Mononuclear cell (primary cell): Measurements from ENCODE around the gene RTKN2. TPM values are rescaled to one million over a fixed set of nuclear protein-coding genes. Genes with fewer than 3 reads are reported as not detected.
"Not testable (repeated sequence)": the region's sequence is repeated elsewhere in the genome, so short reads cannot be mapped to it uniquely, and the experiment has no call there.

Experiments
- H3K27me3 ChIP-seq: 2 replicates; pipeline ENCODE4 v1.6.0; 2011; ENCODE audit warnings: low read length, control low read depth; ENCODE audit not compliant: insufficient read depth
- H3K4me1 ChIP-seq: 2 replicates; pipeline ENCODE4 v1.5.1; 2011; ENCODE audit warnings: mild to moderate bottlenecking, low read length, control low read depth; ENCODE audit not compliant: insufficient read depth
- H3K4me3 ChIP-seq: 2 replicates; pipeline ENCODE4 v1.5.1; 2011; ENCODE audit warnings: mild to moderate bottlenecking, low read length, moderate library complexity
- H3K9me3 ChIP-seq: 2 replicates; pipeline ENCODE4 v1.5.1; 2011; ENCODE audit warnings: low read depth, mild to moderate bottlenecking, control low read depth, low read length
- total RNA-seq: library from RNA; depleted of rRNA; stranded (reverse); fragments of >200 nt; gene quantifications from one replicate; pipeline ENCODE4 v1.2.3, GENCODE V29; 2012

RTKN2 gene, protein sequence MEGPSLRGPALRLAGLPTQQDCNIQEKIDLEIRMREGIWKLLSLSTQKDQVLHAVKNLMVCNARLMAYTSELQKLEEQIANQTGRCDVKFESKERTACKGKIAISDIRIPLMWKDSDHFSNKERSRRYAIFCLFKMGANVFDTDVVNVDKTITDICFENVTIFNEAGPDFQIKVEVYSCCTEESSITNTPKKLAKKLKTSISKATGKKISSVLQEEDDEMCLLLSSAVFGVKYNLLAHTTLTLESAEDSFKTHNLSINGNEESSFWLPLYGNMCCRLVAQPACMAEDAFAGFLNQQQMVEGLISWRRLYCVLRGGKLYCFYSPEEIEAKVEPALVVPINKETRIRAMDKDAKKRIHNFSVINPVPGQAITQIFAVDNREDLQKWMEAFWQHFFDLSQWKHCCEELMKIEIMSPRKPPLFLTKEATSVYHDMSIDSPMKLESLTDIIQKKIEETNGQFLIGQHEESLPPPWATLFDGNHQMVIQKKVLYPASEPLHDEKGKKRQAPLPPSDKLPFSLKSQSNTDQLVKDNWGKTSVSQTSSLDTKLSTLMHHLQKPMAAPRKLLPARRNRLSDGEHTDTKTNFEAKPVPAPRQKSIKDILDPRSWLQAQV
- total RNA-seq, result 9.8 TPM

DNA sequence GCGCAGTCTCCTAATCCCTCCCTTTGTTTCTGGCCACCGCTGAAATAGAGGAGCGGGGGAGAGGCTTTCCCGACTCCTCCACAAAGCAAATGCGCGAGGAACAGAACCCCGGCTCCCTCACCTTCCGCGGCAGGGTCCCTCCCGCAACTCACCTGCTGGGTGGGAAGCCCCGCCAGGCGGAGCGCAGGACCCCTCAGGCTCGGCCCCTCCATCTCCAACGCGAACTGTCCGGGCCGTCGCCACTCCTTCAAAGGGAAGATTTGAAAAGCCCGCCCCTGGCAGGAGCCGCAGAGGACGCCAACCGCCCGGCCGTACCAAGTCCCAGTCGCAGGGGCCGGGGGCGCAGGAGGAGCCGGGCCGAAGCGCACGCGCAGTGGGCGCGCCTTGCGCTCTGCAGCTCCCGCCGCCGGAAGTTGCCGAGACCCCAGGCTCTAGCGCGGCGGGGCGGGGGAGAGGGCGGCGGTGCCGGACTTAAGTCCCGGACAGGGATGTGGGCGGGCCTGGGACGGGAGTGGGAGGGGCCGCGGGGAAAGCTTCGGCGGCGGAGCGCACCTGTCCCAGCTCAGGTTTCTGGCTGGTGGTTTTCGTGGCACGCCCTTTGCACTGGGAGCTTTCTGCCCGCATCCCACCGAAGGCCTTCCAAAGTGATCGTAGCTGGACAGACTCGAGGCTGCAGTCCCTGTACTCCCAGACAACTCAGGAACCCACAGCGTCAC lies at the start of gene RTKN2:
Gene RTKN2 (minus strand): TSS at position 446 of the 716 bp plus-strand sequence. CDS start 234 bp downstream, at position 212.
- Histone ChIP-seq H3K4me3 (peak within 1 kb of the TSS; percentile 50), H3K4me1 (peaks cover 17% of the 10 kb centered on the region), H3K9me3 (no peaks in the 10 kb centered on the region), H3K27me3 (peaks cover 35% of the 10 kb centered on the region)

DNA sequence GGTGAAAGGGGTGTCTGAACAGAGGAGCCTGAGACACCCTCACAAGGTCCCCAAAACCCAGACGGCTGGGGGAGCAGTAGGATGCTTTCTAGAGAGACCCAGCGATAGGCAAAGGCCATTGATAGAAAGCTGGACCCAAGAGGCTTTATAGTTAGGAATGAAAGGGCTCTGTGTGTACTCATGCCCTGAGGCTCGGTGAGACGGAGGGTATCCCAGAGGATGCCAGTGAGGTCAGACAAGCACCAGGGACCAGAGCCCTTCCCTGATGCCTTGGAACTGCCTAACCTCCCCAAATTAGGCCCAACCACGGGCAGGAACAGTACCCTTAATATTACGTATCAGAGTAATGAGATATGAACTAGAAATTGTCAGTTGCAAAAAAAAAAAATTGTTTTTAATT lies 48.6 kb upstream of the RTKN2 start:
- H3K4me3 ChIP-seq, result no peak overlapping the region
- H3K9me3 ChIP-seq, result no peaks in the 10 kb centered on the region
- no peaks in the 10 kb centered on the region for H3K4me1 ChIP-seq
- H3K27me3 ChIP-seq, result peaks cover 3% of the 10 kb centered on the region

DNA sequence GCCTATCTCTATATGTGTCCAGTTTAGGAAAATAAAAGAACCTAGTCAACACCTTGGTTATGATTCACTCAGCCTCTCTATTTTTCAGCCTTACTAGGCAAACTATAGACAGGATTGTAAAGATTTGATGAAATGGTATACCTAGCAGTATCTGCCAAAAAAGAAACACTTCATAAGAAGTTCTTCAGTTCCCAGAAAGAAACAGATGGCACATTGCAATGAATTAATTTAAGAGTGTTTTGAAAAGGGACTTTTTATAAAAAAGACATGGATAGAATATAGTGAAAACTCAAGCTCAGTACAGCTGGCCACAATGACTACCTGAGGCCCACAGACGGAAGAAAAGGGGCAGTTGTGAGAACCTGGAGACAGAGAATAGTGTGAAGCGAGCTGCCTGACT lies 40.6 kb upstream of the RTKN2 start:
- peaks cover 6% of the 10 kb centered on the region for H3K4me1 ChIP-seq
- no peak overlapping the region for H3K4me3 ChIP-seq
- peaks cover 2% of the 10 kb centered on the region for H3K27me3 ChIP-seq
- no peaks in the 10 kb centered on the region for H3K9me3 ChIP-seq

DNA sequence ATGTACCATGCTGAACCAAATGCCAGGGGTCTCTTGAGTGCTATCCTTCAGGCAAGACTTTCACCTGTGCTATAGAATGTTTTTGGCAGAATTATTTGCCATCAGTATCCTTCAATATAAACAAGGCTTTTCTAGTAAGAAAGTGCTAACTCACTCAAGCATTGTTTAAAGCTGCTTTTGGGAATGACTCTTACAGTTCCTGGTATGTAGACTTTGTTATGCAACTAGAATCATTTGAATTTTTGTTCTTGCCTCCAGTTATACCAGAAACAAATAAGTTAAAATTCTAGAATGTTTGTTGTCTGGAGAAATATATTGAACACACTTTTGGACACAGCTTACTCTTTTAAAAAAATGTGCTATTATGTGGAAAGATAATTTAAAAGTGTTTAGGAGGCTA lies 39.5 kb upstream of the RTKN2 start:
- Histone ChIP-seq H3K4me3 (no peak overlapping the region), H3K27me3 (peaks cover 2% of the 10 kb centered on the region), H3K9me3 (no peaks in the 10 kb centered on the region), H3K4me1 (peaks cover 6% of the 10 kb centered on the region)

DNA sequence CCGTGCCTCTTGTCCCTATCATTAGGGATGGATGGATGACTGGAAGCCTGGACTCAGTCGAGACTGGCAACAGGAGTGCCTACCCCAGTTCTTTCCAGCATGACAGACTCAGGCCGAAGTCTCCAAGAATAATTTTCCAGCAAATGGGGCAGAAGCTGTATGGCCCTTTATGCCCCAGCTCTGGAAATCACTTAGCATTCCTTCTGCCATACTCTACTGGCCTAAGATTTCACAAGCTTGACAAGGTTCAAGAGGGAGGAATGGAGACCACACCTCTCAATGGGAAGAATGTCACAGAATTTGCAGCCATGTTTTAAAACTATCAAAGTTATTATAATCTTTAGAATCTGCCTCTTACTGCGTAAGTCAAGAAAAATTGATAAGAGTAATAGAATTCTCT lies 39.0 kb upstream of the RTKN2 start:
- Histone ChIP-seq H3K4me3 (no peak overlapping the region), H3K4me1 (peaks cover 6% of the 10 kb centered on the region), H3K9me3 (no peaks in the 10 kb centered on the region), H3K27me3 (peaks cover 2% of the 10 kb centered on the region)

DNA sequence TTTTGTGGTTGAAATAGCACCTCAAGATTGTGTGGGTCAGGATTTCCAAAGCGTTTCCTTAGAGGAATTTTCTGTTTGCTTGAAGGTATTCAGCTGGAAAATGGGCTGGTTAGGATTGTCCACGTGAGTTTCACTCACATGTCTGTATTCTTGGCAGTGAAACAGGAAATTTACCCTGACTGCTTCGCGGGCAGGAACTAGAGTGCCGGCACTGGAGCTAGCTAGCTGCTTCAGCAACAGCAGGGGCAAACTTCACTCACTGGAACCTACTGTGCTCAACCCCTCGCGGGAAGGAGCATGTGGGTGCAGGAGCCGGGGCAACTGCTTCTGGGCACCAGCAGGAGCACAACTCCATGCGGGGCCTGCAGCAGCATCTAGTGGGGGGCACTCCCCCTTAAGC lies 38.0 kb upstream of the RTKN2 start:
- H3K27me3 ChIP-seq, result peaks cover 2% of the 10 kb centered on the region
- H3K4me3 ChIP-seq, result no peak overlapping the region
- no peaks in the 10 kb centered on the region for H3K9me3 ChIP-seq
- peaks cover 6% of the 10 kb centered on the region for H3K4me1 ChIP-seq

DNA sequence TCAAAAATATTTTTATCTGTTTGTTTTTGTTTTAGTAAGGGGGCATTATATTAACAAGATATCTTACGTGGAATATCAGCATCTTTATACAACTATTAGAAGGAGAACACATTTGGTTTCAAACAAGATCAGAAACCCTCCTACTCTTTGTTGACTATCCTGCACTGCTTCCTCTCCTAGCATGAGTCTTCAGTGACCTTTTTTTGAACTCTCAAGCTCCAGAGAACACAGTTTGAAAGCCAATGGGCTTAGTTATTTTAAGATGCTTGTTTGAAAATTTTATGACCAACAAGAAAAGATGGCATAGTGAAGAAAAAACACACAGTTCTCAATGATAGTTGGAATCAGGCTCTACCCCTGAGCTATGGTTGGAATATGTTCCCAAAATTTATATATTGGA lies 37.2 kb upstream of the RTKN2 start:
- H3K9me3 ChIP-seq, result peaks cover 4% of the 10 kb centered on the region

DNA sequence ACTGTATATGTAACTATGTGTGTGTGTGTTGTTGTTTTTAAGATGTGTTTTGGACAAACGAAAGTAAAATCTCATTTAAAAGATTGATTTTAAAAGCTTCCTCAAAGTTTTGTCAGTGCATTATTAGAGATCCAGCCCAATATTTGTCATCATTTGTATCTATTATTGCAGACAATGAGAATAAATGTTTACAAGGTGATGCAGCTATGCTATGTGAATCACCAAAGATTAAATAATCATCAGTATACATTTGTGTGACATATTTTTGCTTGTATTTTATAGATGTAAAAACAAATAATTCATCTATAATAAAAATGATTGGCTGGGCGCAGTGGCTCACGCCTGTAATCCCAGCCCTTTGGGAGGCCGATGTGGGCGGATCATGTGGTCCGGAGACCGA lies 35.3 kb upstream of the RTKN2 start:
- H3K4me1 ChIP-seq, result peaks cover 6% of the 10 kb centered on the region
- H3K9me3 ChIP-seq, result peaks cover 4% of the 10 kb centered on the region
- H3K27me3 ChIP-seq, result no peaks in the 10 kb centered on the region
- H3K4me3 ChIP-seq, result no peak overlapping the region

More for the DNA sequence above, 37.2 kb upstream of the RTKN2 start:
- H3K4me3 ChIP-seq, result no peak overlapping the region
- H3K4me1 ChIP-seq, result peaks cover 6% of the 10 kb centered on the region
- H3K27me3 ChIP-seq, result peaks cover 2% of the 10 kb centered on the region

DNA sequence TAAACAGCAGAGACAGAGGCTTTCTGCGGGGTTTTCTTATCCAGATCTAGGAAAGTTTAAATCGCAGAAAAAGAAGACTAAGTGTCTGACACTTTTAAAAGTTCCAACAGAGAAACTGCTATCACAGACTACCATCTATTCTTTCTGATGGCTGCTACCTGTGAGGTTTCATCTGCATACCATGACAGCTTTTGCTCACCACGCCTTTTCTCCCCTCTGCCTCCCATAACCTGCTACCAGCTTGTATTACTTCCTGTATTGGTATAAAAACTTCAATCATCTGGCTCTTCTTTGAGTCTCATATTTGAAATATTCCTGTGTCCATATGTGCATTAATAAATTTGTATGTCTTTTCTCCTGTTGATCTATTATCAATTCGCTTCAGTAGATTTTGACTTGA lies 34.1 kb upstream of the RTKN2 start:
- Histone ChIP-seq H3K9me3 (peaks cover 4% of the 10 kb centered on the region), H3K4me1 (peaks cover 6% of the 10 kb centered on the region), H3K27me3 (peaks cover 2% of the 10 kb centered on the region), H3K4me3 (no peak overlapping the region)

DNA sequence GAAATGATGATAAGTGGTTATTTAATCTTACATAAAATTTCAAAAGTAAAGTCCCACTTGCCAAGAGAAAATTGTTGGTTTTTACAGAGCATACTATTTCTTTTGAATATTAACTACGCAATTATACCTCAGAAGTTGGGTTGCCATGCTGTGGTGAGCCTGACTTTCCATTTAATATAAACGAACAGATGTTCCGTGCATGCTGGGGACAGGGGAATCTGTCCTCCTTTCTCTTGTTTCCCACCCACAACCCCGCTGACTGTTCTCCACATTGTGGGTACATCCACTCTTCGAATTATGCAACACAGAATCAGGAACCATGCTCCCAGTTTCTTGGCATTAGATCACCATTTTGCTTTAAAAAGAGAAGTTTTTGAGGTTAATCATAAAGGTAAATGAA lies 29.2 kb upstream of the RTKN2 start:
- H3K9me3 ChIP-seq, result peaks cover 4% of the 10 kb centered on the region
- H3K27me3 ChIP-seq, result peaks cover 10% of the 10 kb centered on the region
- H3K4me1 ChIP-seq, result no peaks in the 10 kb centered on the region
- no peak overlapping the region for H3K4me3 ChIP-seq

DNA sequence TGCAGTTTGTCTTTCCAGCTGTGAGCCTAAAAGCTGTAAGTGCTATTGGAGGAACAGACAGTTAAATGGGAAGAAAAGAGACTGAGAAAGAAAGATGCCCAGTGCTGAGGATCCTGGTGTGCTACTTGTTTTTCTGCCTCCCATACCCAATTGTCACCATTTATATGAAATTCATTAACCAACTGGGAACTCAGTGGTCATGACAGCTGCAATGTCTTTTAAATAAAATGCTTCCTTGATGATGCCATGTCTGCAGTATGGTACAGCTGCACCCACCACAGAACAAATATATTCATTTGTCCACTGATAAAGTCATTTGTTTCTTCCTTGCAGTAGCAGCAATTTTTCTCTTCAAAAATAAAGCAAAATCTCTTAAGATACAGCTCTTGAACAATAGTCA lies 15.6 kb upstream of the RTKN2 start:
- no peaks in the 10 kb centered on the region for H3K4me1 ChIP-seq
- no peak overlapping the region for H3K4me3 ChIP-seq
- peaks cover 9% of the 10 kb centered on the region for H3K27me3 ChIP-seq
- H3K9me3 ChIP-seq, result no peaks in the 10 kb centered on the region

DNA sequence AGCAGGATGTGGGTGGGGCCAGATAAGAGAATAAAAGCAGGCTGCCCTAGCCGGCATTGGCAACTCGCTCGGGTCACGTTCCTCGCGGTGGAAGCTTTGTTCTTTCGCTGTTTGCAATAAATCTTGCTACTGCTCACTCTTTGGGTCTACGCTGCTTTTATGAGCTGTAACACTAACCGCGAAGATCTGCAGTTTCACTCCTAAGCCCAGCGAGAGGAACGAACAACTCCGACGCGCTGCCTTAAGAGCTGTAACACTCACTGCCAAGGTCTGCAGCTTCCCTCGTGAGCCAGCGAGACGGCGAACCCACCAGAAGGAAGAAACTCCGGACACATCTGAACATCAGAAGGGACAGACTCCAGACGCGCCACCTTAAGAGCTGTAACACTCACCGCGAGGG lies 12.7 kb upstream of the RTKN2 start:
- not testable (repeated sequence) for H3K27me3 ChIP-seq, H3K9me3 ChIP-seq, H3K4me1 ChIP-seq, H3K4me3 ChIP-seq

DNA sequence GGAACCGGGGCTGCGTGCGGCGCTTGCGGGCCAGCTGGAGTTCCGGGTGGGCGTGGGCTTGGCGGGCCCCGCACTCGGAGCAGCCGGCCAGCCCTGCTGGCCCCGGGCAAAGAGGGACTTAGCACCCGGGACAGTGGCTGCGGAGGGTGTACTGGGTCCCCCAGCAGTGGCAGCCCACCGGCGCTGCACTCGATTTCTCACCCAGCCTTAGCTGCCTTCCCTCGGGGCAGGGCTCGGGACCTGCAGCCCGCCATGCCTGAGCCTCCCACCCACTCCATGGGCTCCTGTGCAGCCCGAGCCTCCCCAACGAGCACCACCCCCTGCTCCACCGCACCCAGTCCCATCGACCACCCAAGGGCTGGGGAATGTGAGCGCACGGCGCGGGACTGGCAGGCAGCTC lies 11.7 kb upstream of the RTKN2 start:
- H3K4me3 ChIP-seq, H3K4me1 ChIP-seq, H3K9me3 ChIP-seq, H3K27me3 ChIP-seq: not testable (repeated sequence)

DNA sequence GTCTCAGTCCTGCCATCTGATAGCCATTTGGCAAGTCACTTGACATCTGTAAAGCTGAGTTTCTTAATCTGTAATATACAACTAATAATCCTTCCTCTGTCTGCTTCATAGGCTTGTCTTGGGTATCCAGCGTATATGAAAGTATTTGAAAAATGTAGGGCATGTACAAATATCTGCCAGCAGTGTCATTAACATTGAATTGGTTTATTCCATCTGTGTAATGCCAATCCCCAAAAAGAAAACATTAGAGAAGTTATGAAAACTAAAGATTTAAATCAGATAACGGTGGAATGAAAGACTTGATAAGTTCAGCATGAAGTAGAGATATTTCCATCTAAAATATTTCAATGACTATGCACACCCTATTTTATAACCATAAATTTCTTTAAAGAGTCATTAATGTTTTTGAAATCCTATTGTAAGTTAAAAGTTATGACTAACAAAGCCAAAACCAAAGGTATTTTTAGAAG lies 9.8 kb upstream of the RTKN2 start:
- Histone ChIP-seq H3K9me3 (no peaks in the 10 kb centered on the region), H3K4me1 (no peaks in the 10 kb centered on the region), H3K4me3 (no peak overlapping the region), H3K27me3 (no peaks in the 10 kb centered on the region)

DNA sequence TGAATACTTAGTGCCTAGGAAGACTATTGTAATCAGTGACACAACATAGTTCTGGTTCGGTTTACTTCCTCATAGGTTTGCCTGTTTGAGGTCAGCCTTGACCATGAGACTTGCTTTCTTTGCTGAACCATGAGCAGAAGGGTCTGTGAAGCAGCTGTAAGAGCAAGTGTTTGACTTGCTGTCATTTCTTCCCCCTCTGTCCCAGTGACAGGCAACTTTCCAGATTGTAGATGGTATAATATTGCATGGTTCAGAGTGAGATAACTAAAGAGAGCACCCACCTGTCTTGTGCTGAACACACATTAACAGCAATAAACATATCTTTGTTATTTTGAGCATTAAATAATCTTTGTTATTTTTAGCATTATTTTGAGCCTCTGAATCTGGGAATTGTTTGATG lies 9.3 kb upstream of the RTKN2 start:
- Histone ChIP-seq H3K9me3 (no peaks in the 10 kb centered on the region), H3K27me3 (no peaks in the 10 kb centered on the region), H3K4me3 (no peak overlapping the region), H3K4me1 (no peaks in the 10 kb centered on the region)
